ENCODE data around the gene MYNN.
"Not testable (repeated sequence)": the region's sequence is repeated elsewhere in the genome, so short reads cannot be mapped to it uniquely, and the experiment has no call there.

Gene MYNN

DNA sequence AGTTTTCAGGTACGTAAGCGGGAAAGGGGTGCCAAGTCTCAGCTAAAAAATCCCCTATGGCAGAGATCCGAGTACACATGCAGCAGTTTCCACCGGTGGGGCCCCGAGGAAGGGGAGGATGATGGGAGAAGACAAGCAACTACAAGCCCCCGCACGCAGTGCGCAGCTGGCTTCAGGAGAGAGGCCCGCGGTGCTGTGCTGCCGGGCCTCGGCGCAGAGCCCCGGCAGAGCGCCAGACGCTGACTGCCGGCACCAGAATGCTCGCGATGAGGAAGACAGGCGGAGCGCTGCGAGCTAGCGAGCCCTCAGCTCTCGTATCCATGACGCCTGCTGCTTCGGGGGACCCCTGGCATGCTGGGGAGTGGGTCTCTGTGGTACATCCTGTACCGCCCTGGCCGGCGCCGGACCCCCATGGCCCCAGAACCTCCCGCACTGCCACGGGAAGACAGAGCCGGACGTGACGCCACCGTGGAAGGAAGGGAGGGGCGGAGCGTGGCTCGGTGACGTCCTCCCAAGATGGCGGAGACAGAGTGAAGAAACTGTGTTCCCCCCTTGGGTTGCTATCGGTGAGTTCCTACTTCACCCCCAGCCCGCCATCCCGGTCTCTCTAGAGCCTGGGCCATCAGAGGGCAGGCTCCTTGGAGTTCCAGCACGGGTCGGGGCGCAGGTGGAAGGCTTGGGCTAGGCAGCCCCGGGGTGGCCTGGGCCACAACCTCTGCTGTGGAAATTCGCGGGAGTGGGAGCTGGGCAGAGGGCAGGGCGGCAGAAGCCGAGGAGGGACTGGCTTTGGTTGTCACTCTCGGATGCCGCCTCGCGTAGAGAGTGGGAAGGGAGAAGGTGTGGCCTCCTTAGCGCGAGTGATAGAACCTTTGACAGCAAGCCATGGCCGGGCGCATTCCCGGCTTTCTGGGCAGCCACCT is at the start of gene MYNN:
Gene MYNN (plus strand): TSS at position 500 of the 920 bp plus-strand sequence. CDS start 900 bp downstream, outside the sequence.
- peak; percentile 98 for DNase-seq (ENCODE audit: low spot score)

GRCh38 chr3:169731857-169732256 is 41.3 kb upstream of the MYNN start:
- DNase-seq (ENCODE audit: low spot score): not testable (repeated sequence)

- DNase-seq (ENCODE audit: low spot score): no peak
Observed at GRCh38 chr3:169739067-169739466, 34.1 kb upstream of the MYNN start.

DNA sequence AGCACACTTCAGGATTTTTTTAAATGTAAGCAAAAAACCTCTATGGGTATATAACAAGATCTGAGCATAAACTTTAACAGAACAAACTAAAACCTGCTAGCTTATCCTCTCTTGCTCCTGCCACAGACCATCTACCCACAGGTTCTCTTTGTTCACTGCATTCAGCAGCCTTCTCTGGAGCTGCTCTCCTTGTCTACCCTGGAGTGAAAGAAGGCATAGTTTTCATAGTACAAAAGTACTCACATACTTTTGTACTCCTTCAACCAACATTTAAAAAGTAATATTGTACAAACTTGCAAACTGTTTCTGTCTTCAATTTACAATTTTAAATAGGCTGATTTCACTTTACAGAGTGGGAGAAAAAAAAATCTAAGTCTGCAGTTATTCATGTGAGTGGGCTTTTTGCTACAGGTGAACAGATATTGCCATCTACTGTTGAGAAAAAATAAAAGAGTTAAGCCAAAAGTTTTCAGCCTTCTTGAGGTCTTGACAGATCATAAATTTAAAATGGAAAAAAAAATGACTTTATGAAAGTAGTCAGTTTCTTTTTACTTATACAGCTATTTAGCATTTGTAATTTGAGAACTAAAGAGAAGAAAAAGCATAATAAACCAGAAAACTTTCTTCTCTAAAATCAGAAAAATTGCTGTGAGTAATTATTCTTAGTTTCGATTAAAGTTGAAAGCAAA is 28.7 kb upstream of the MYNN start:
- no peak for DNase-seq (ENCODE audit: low spot score)

- no peak for DNase-seq (ENCODE audit: low spot score)
Observed at GRCh38 chr3:169746924-169747323, 26.3 kb upstream of the MYNN start.

- DNase-seq (ENCODE audit: low spot score): no peak
Observed at GRCh38 chr3:169748670-169749069, 24.5 kb upstream of the MYNN start.

DNA sequence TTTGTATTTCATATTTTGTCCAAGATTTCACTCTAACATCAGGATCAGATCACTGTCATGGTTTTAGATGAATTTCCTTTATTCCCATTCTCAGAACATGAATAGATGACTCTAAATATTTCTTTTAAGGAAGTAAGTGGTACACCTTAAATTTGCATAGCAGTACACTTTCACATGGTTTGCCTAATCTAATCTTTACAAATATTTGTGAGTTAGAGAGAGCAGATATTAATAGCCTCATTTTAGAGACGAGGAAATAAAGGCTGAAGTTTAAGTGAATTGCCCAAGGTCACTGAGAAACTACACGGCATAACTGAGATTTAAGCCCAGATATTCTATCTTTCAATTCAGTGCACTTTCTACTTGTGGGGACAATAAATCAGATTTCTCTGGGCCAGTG is 22.5 kb upstream of the MYNN start:
- DNase-seq (ENCODE audit: low spot score): no peak

DNA sequence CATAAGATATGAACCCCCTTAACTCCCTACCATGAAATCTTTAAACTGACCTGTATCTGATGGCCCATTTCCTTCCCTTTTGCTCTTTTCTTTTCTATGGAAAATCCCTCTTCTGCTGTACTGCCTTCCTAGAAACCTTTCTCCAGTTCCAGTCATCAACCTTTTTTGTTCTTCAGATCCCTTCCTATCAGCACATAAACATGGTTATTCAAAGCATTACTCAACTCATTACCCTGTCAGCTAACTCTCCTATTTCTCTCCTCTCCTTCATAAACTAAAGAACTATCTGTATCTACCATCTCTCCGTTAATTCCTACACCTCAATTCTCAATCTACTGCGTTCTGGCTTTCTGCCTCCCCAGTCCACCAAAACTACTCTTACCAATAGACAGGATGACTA is 21.3 kb upstream of the MYNN start:
- DNase-seq (ENCODE audit: low spot score): no peak

DNA sequence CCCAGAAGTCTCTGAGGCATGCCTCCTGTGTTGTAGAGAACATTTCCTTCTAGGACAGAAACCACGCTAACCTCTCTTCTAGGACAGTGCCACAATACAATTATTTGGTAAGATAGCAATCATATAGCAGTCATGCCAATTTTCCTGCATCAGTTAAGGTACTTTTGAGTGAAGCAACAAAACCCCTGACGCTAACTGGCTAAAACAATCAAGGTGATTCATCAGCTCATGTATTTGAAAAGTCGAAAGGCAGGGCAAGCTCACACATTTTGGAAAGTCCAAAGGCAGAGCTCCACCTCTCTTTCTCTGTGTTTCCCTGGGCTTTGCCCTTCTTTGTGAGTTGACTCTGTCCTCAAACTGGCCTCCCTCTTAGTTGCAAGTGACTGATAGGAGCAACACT is 18.5 kb upstream of the MYNN start:
- no peak for DNase-seq (ENCODE audit: low spot score)

GRCh38 chr3:169755488-169755887 is 17.7 kb upstream of the MYNN start:
- DNase-seq (ENCODE audit: low spot score): no peak

GRCh38 chr3:169758359-169758994 is 14.7 kb upstream of the MYNN start:
- DNase-seq (ENCODE audit: low spot score): no peak

DNA sequence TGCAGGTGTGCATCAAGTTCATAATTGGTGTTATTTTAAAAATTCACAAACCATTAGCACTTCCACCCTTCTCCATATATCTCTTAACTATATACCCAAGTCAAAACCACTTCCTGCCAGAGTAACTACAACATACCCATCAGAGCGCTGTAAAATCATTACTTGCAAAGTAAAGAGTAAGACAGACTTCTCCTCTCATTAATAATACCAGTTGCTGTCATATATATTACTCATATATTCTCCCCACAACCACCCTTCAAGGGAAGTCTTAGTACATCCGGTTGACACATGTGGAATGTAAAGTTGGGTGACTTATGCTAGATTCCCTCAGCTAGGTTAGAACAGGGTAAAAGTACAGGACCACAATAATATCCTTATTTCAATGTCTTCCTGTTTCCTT is 13.9 kb upstream of the MYNN start:
- DNase-seq (ENCODE audit: low spot score): no peak

GRCh38 chr3:169760479-169760878 is 12.7 kb upstream of the MYNN start:
- no peak for DNase-seq (ENCODE audit: low spot score)

GRCh38 chr3:169764312-169764881 is 8.8 kb upstream of the MYNN start:
- DNase-seq (ENCODE audit: low spot score): peak; percentile 78

- DNase-seq (ENCODE audit: low spot score): peak; percentile 93
Observed at GRCh38 chr3:169764882-169765612, 8.1 kb upstream of the MYNN start, which contains the start of gene TERC. Gene TERC (minus strand): TSS chr3:169765060.

- peak; percentile 43 for DNase-seq (ENCODE audit: low spot score)
Observed at GRCh38 chr3:169769287-169770181, 3.7 kb upstream of the MYNN start, which contains the start of gene ACTRT3. Gene ACTRT3 (minus strand): TSS chr3:169769561. CDS start chr3:169769520, 41 bp downstream.

- peak; percentile 78 for DNase-seq (ENCODE audit: low spot score)
Observed at GRCh38 chr3:169771497-169772304, 1.5 kb upstream of the MYNN start.

DNA sequence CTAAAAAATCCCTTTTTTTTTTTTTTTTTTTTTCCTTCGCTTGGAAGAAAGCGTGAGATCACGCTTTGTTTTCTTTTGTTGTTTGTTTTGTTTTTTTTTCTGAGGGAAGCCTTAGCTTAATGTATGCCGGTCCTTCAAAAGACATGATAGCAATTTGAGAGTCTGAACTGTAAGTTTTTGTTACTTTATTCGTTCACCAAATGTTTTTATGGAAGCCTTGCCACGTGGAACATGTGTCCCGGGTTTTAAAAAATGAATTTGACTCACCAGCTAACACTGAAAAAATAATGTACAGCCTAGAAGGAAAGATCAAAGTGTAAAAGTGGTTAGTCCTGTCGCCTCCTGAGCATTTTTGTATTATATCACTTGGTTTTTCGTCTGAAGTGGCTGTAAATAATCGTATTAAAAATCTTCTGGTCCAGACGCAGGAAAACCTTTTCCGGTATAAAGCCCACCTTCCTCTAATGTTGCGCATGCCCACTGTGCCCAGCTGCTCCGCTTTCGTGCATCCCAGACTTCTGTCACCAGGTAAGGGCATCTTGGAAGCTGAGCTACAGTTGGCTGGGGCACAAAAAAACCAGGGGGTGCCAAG is 795 bp upstream of the MYNN start:
- peak; percentile 83 for DNase-seq (ENCODE audit: low spot score)

DNA sequence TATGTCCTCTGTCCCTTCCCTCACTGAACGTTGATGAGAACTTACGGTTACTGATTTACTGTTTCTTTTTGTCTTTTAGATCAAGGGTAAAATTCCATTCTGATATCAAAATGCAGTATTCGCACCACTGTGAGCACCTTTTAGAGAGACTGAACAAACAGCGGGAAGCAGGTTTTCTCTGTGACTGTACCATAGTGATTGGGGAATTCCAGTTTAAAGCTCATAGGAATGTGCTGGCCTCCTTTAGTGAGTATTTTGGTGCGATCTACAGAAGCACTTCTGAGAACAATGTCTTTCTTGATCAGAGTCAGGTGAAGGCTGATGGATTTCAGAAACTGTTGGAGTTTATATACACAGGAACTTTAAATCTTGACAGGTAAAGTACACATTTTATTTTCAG is 990 bp downstream of the MYNN start:
- DNase-seq (ENCODE audit: low spot score): no peak
